T-helper 2 cell treated with Interferon-gamma antibody and Interleukin-4, amounts not matched to agents 5 μg/mL and 100 μg/mL, for 36 hours (primary cell): ENCODE results near the gene SPTLC1.
"Not testable (repeated sequence)": the region's sequence is repeated elsewhere in the genome, so short reads cannot be mapped to it uniquely, and the experiment has no call there.

ENCODE experiments used
- DNase-seq: peaks from one replicate; pipeline ENCODE4 v3.0.0; 2021; ENCODE audit warnings: low spot score
- H3K27ac Mint-ChIP-seq: one replicate; pipeline ENCODE4 v1.8.0; 2021; ENCODE audit warnings: mild to moderate bottlenecking, mixed read lengths
- H3K27me3 Mint-ChIP-seq: one replicate; pipeline ENCODE4 v1.8.0; 2021; ENCODE audit warnings: low read depth, mixed read lengths
- H3K36me3 Mint-ChIP-seq: one replicate; pipeline ENCODE4 v1.8.0; 2021; ENCODE audit warnings: low read depth, mixed read lengths
- H3K4me1 Mint-ChIP-seq: one replicate; pipeline ENCODE4 v1.8.0; 2021; ENCODE audit warnings: low read depth, mixed read lengths
- H3K4me3 Mint-ChIP-seq: one replicate; pipeline ENCODE4 v1.8.0; 2022; ENCODE audit warnings: mild to moderate bottlenecking, moderate library complexity, mixed read lengths
- H3K9me3 Mint-ChIP-seq: one replicate; pipeline ENCODE4 v1.8.0; 2021; ENCODE audit warnings: mixed read lengths

SPTLC1 gene

DNA sequence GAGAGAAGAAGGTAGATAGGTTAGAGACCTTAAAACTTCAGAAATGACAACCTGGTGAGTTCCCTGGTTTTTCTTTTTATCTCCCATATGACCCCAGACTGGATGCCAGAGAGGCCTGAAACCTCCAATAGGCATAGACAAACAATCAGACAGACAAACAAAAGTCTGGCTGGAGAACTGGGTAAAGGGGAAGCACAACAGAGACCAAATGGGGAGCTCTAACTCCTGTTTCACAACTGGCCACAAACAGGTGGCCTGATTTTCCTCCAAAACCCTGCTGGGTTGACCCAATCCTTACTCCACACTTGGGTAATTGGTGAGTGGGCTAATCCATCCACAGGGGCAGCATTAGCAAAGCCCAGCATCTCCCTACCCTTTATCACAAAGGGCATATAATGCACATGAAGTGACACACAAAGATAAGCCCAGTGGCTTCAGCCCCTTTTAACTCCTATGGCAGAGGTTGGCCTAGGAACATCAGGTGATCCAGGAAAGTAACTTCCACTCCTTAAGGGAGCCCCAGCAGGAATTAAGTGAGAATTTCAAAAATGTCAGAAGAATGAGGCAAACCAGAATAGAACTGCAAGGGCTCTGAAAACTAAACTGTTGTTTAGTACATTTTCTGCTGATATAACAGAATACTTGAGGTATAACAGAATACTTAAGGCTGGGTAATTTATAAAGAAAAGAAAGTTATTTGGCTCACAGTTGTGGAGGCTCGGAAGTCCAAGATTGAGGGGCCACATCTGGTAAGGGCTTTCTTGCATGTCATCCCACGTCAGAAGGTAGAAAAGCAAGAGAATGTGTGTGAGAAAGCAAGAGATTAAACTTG lies 104.3 kb downstream of the SPTLC1 start:
- Mint-ChIP-seq H3K36me3 (no peaks in the 10 kb centered on the region), H3K27ac (no peak overlapping the region), H3K9me3 (no peaks in the 10 kb centered on the region), H3K4me1 (no peaks in the 10 kb centered on the region), H3K4me3 (no peak overlapping the region), H3K27me3 (peaks cover 27% of the 10 kb centered on the region)
- DNase-seq = no peak

DNA sequence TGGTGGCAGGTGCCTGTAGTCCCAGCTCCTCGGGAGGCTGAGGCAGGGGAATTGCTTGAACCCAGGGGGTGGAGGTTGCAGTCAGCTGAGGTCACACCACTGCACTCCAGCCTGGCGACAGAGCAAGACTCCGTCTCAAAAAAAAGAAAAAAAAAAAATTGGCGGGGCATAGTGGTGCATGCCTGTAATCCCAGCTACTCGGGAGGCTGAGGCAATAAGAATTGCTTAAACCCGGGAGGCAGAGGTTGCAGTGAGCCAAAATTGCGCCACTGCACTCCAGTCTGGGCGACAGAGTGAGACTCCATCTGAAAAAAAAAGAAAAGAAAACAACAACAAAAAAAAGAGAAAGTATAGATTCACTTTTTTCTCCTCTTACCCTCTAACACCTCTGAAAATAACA lies 105.0 kb downstream of the SPTLC1 start:
- not testable (repeated sequence) for H3K4me3 Mint-ChIP-seq

DNA sequence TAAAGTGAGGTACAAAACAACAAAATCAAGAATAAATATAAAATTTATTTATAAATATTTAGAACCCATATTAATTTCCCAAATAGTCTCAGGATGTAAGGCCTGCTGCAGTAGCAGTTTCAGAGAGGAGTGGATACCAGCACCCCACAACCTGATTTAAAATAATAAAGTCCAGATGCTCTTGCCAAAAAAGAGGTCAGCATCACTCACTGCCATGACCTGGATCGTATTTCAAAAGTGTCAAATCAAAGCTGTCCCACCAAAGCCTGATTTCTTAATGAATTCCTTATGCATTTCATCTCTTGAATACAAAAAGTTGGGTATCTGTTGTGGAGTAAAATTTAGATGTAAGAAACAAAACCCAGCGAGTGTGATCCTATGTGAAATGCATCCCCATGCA lies 107.2 kb downstream of the SPTLC1 start:
- Mint-ChIP-seq H3K27ac (no peak overlapping the region), H3K4me3 (no peak overlapping the region), H3K27me3 (peaks cover 12% of the 10 kb centered on the region), H3K36me3 (no peaks in the 10 kb centered on the region), H3K9me3 (no peaks in the 10 kb centered on the region), H3K4me1 (no peaks in the 10 kb centered on the region)
- no peak for DNase-seq

More for the DNA sequence above, 105.0 kb downstream of the SPTLC1 start:
- not testable (repeated sequence) for H3K27ac Mint-ChIP-seq, H3K4me1 Mint-ChIP-seq, DNase-seq, H3K9me3 Mint-ChIP-seq, H3K36me3 Mint-ChIP-seq
- peaks cover 27% of the 10 kb centered on the region for H3K27me3 Mint-ChIP-seq

DNA sequence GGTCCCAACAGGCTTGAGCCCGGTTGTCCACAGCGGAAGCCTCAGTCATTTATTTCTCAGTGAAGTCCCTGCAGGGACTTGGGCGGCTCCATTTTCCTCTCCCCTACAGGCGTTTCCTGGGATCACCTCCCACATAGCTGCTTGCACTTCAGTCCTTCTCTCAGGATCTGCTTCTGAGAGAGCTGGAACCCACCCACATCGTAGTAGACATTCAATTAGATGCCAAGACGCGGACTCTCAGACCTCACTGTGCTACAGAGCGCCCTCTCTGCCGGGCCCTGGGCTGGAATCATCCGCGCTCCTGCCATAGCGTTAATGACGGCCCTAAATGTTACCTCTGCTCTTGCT lies 111.2 kb downstream of the SPTLC1 start:
- H3K27ac Mint-ChIP-seq = no peak overlapping the region
- H3K4me1 Mint-ChIP-seq = no peaks in the 10 kb centered on the region

DNA sequence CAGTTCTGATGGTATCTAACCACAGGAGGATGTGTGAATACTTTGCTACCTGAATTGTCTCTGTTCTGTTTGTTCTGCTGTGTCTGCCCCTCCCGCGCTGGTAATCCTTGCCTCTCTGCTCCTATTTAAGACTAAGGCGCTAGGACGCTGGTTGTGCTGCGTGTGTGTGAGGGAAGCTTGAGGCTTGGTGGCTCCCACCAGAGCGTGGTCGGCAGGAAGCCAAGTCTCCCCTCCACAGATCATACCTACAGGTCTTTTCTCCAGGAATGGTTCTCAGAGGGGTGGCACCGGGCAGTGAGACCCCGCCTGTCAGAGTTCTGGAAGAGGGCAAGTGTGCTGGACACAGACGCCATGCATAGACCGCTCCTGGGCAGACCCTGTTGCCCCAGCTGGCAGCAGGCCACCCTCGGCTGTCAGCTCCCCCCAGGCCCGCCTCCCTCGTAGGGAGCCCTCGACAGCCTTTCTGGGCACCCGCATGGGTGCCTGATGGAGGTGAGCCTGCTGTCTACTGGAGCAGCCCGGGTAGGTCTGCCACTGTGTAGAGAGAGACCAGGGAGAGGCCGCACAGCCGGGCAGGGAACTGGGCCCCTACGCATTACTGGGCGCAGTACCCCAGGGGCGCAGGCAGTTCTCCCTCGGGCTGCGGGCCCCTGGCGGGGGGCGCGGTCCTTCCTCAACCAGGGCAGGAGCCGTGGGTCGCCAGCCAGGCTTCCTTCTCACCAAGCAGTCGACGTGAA lies 111.7 kb downstream of the SPTLC1 start:
- Mint-ChIP-seq H3K4me1 (no peaks in the 10 kb centered on the region), H3K4me3 (no peak overlapping the region), H3K27me3 (peaks cover 15% of the 10 kb centered on the region), H3K27ac (no peak overlapping the region), H3K9me3 (no peaks in the 10 kb centered on the region), H3K36me3 (no peaks in the 10 kb centered on the region)
- DNase-seq = no peak

More for the DNA sequence above, 111.2 kb downstream of the SPTLC1 start:
- no peaks in the 10 kb centered on the region for H3K36me3 Mint-ChIP-seq
- peaks cover 13% of the 10 kb centered on the region for H3K27me3 Mint-ChIP-seq
- no peak for DNase-seq
- no peaks in the 10 kb centered on the region for H3K9me3 Mint-ChIP-seq
- no peak overlapping the region for H3K4me3 Mint-ChIP-seq

DNA sequence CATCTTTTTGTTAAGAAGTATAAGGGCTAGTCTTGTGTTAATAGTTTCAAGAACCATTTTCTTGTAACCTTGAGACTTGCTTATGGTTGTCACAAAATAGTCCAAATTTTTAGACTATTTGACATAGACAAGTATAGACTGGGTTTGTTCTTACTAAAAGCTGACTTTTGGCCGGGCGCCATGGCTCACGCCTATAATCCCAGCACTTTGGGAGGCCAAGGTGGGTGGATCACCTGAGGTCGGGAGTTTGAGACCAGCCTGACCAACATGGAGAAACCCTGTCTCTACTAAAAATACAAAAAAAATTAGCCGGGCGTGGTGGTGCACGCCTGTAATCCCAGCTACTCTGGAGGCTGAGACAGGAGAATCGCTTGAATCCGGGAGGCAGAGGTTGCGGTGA lies 113.3 kb downstream of the SPTLC1 start:
- H3K36me3 Mint-ChIP-seq, H3K27ac Mint-ChIP-seq, H3K9me3 Mint-ChIP-seq, H3K4me3 Mint-ChIP-seq, DNase-seq, H3K4me1 Mint-ChIP-seq: not testable (repeated sequence)
- H3K27me3 Mint-ChIP-seq = peaks cover 15% of the 10 kb centered on the region

DNA sequence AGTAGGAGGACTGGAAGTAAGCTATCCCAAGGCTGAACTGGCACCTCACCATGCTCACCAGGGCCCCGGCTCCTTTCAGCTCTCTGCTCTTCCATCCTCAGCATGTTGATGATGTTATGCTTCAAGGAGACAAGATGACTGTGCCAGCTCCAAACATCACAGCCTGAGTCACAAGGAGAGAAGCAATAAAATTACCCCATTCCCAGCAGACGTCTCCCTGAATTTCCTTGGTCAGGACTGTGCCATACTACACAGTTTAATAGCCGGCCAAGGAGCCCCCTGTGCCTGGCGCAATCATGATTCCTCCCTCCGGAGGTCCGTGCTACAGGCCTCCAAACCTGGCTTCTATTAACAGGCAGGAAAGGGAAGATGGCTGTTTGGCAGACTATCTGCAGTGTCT lies 114.0 kb downstream of the SPTLC1 start:
- no peak overlapping the region for H3K27ac Mint-ChIP-seq
- no peaks in the 10 kb centered on the region for H3K4me1 Mint-ChIP-seq
- H3K27me3 Mint-ChIP-seq = peaks cover 15% of the 10 kb centered on the region
- no peak overlapping the region for H3K4me3 Mint-ChIP-seq
- H3K36me3 Mint-ChIP-seq = no peaks in the 10 kb centered on the region
- no peak for DNase-seq
- H3K9me3 Mint-ChIP-seq = no peaks in the 10 kb centered on the region

DNA sequence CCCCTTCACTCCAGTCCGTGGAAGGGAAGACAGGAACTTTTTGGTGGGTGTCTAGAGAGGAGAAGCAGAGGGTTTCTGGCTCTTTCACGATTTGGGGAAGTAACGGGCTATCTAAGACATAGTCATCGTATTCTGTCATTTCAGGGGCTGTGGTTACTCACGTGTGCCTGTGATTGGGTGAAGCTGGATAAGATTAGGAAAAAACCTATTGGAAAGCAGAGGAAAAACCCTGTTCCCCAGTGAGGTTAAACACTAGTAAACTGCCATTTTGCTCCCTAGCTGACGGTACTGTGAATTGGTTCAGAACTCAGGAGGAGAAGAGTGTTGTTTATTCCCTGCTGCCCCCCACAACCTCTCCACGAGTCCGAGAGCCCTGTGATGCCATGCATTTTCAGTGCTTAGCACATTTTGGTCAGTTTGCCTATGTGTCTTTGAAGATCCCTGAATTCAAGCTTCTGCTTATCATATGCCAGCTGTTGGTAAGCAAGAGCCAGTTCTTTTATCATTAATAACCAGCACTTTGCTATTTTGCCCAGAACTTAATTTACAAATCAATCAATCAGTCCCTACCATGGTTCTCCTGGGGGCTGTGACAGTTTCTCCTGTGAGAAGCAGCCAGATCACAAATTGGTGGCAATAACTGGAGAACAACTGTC lies 120.1 kb downstream of the SPTLC1 start:
- no peaks in the 10 kb centered on the region for H3K4me1 Mint-ChIP-seq
- no peak overlapping the region for H3K27ac Mint-ChIP-seq
- H3K9me3 Mint-ChIP-seq = no peaks in the 10 kb centered on the region
- DNase-seq = no peak
- H3K27me3 Mint-ChIP-seq = peaks cover 13% of the 10 kb centered on the region
- H3K36me3 Mint-ChIP-seq = no peaks in the 10 kb centered on the region
- no peak overlapping the region for H3K4me3 Mint-ChIP-seq

DNA sequence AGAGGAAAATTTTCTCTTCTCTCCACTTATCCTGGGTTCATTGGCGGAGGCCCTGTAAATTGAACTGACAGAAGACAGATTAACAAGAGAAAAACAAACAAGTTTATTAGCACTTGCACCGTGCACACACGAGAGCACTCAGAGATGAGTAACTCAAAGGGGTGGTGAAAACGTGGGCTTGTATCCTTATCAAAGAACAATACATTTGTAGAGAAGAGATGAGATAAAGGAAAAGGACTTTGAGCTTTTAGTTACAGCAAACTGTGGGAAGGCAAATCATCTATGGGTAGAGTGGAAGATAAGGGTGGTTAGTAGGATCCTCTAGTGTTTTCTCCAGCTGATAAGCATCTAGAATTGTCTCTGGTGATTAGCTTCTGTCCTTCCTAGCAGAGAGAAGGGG lies 120.8 kb downstream of the SPTLC1 start:
- no peak overlapping the region for H3K27ac Mint-ChIP-seq
- no peaks in the 10 kb centered on the region for H3K4me1 Mint-ChIP-seq
- H3K4me3 Mint-ChIP-seq = no peak overlapping the region
- H3K9me3 Mint-ChIP-seq = no peaks in the 10 kb centered on the region
- no peaks in the 10 kb centered on the region for H3K36me3 Mint-ChIP-seq
- no peak for DNase-seq
- peaks cover 10% of the 10 kb centered on the region for H3K27me3 Mint-ChIP-seq

DNA sequence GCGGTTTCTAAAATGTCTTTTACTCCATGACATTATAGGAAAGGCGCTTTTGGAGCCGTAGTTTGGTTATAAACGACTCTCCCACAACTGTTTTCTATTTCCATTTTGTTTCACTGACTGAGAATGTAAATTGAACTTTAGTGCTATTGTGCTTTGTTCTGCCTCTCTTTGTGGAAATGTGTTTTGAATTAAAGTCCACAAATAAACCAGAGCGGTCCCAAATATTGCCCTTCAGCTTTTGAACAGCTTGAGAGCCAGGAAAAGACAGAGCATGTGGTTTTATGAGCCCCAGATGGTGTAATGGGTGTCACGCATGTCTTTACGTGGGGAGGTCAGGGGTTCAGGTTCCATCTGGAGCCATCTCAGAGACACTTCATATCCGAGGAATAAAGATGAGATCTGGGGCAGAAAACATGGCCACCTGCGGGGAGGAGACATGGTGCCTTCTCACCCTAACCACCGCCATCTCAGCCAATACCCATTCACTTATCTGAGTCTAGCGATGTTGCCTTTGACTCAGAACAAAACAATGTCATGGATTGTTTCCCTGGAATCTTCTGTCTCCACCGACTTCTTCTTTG lies 122.7 kb downstream of the SPTLC1 start:
- peaks cover 6% of the 10 kb centered on the region for H3K27me3 Mint-ChIP-seq
- H3K4me1 Mint-ChIP-seq = no peaks in the 10 kb centered on the region
- H3K36me3 Mint-ChIP-seq = no peaks in the 10 kb centered on the region
- no peak for DNase-seq
- no peak overlapping the region for H3K4me3 Mint-ChIP-seq
- H3K9me3 Mint-ChIP-seq = no peaks in the 10 kb centered on the region
- no peak overlapping the region for H3K27ac Mint-ChIP-seq

DNA sequence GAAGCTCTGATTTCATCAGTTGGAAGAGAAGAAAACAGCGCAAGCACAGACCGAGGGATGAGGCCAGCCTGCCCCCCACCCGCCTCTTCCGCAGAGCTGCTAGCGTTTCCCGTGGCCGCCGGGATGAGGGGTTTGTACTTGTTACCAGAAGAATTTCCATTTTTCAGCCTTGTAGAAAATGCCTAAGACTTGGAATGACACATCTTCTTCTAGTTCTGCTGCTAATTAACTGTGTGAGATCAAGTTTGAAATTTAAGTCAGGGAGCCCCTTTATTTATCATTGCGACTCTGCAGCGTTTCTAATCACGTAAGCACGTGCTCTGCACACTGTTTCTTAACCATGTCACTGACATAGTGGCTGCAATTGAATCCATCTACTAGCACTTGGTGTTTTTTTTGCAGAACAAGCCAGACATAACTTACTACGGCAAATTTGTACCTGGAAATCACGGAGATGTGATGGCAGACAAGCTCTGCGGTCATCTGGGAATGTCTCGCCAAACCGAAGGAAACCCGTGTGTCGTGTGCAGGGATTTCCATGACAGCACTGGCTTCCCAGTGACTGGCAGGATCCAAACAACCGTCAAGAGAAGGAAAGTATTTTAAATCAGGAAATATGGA lies 123.4 kb downstream of the SPTLC1 start:
- DNase-seq = no peak
- H3K4me1 Mint-ChIP-seq = no peaks in the 10 kb centered on the region
- peaks cover 6% of the 10 kb centered on the region for H3K27me3 Mint-ChIP-seq
- H3K9me3 Mint-ChIP-seq = no peaks in the 10 kb centered on the region
- H3K36me3 Mint-ChIP-seq = no peaks in the 10 kb centered on the region
- no peak overlapping the region for H3K27ac Mint-ChIP-seq
- H3K4me3 Mint-ChIP-seq = no peak overlapping the region

DNA sequence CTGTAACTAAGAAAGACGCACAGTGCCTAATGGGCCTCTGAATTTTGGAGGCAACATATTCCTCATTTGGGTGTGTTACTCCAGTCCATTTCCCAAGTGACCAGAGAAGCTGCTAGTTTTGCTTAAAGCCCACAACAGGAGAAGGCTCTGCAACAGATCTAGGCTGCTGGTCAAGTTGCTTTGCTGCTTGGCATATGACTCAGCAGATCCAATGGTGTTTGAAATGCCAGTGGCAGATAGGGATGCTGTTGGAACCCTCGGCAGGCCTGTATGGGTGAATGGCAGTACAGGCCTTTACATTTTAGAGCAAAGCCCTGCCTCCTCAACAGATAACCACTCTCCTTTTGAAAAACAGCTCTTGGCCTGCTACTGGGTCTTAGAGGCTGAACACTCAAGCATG lies 129.0 kb downstream of the SPTLC1 start:
- peaks cover 6% of the 10 kb centered on the region for H3K9me3 Mint-ChIP-seq
- H3K4me1 Mint-ChIP-seq = no peaks in the 10 kb centered on the region
- no peak overlapping the region for H3K4me3 Mint-ChIP-seq
- no peak overlapping the region for H3K27ac Mint-ChIP-seq
- DNase-seq = no peak
- peaks cover 2% of the 10 kb centered on the region for H3K27me3 Mint-ChIP-seq
- no peaks in the 10 kb centered on the region for H3K36me3 Mint-ChIP-seq

DNA sequence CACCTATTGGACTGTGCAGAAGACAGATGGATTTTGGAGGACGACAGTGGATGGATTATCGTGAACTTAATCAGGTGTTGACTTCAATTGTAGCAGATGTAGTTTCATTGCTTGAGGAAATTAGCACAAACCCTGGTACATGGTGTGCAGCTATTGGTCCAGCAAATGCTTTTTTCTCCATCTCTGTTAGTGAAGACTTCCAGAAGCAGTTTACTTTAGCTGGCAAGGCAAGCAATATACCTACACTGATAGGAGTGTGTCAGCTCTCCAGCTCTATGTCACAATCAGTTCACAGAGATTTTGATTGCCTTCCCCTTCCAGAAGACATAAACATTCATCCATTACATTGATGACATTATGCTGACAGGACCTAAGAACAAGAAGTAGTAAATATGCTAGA lies 129.5 kb downstream of the SPTLC1 start:
- DNase-seq = no peak
- no peaks in the 10 kb centered on the region for H3K36me3 Mint-ChIP-seq
- peaks cover 2% of the 10 kb centered on the region for H3K27me3 Mint-ChIP-seq
- H3K4me3 Mint-ChIP-seq = no peak overlapping the region
- peaks cover 7% of the 10 kb centered on the region for H3K9me3 Mint-ChIP-seq
- H3K27ac Mint-ChIP-seq = no peak overlapping the region
- H3K4me1 Mint-ChIP-seq = no peaks in the 10 kb centered on the region
